Lower leg skin (tissue), 3 donors: Measurements from ENCODE around the gene SCN2B.

ENCODE experiments used
- CTCF ChIP-seq, 3 donors: fragments of 450-650 bp; IDR thresholded peaks; one replicate each; pipeline ENCODE4 v1.5.1; 2016; ENCODE audit warnings: antibody characterized with exemption in 3 of 3, mild to moderate bottlenecking in 3 of 3, moderate library complexity in 2 of 3
- POLR2A ChIP-seq, 2 donors: fragments of 450-650 bp; IDR thresholded peaks; one replicate each; pipeline ENCODE4 v1.6.1; 2016 to 2017; ENCODE audit warnings: antibody characterized with exemption in 2 of 2, mild to moderate bottlenecking in 1 of 2, moderate library complexity in 1 of 2

- TF ChIP-seq CTCF (IDR thresholded peaks at IDR 0.05) (no peak), POLR2A (IDR thresholded peaks at IDR 0.05) (no peak)
Observed at GRCh38 chr11:118176778-118177134, 317 bp upstream of the SCN2B start.
